H1 (cell line): Measurements from ENCODE around the gene FRY. TPM values are rescaled to one million over a fixed set of nuclear protein-coding genes. Genes with fewer than 3 reads are reported as not detected.

ENCODE experiments used
- CBX5 ChIP-seq: fragments of 300-800, 300-1000 bp; sonication (generic); IDR thresholded peaks from 2 replicates; pipeline ENCODE4 v1.7.1; 2016; ENCODE audit warnings: antibody characterized with exemption, low read length, low read depth
- CREB1 ChIP-seq: IDR thresholded peaks from 2 replicates; pipeline ENCODE4 v1.6.1; 2012; ENCODE audit warnings: inconsistent platforms
- GTF2F1 ChIP-seq: IDR thresholded peaks from 2 replicates; pipeline ENCODE4 v1.6.1; 2012; ENCODE audit warnings: low read depth, low read length, improper control_type of control experiment, borderline replicate concordance
- HDAC2 ChIP-seq, 2 experiments: fragments of 300-600 bp in 1 of 2; sonication (generic) in 1 of 2; IDR thresholded peaks; 2 replicates each; pipeline ENCODE4 v1.6.1; 2011 to 2012; ENCODE audit warnings: low read depth in 2 of 2, low read length in 2 of 2, mild to moderate bottlenecking in 2 of 2, moderate library complexity in 2 of 2, borderline replicate concordance in 1 of 2, inconsistent platforms in 1 of 2
- RNF2 ChIP-seq: fragments of 200-900, 300-1000 bp; sonication (generic); IDR thresholded peaks from 2 replicates; pipeline ENCODE4 v1.7.1; 2016; ENCODE audit warnings: borderline replicate concordance, low read depth, mild to moderate bottlenecking, antibody characterized with exemption, low read length; ENCODE audit not compliant: poor library complexity, severe bottlenecking; ENCODE audit errors: missing control alignments
- RXRA ChIP-seq: IDR thresholded peaks from 2 replicates; pipeline ENCODE4 v1.6.1; 2011; ENCODE audit warnings: low read depth, mild to moderate bottlenecking, low read length, moderate library complexity; ENCODE audit not compliant: insufficient read depth
- SAP30 ChIP-seq: fragments of 300-600 bp; sonication (generic); IDR thresholded peaks from 2 replicates; pipeline ENCODE4 v1.7.1; 2012; ENCODE audit warnings: low read length, moderate library complexity, mild to moderate bottlenecking, inconsistent platforms; ENCODE audit not compliant: insufficient read depth, insufficient replicate concordance
- SIN3A ChIP-seq, 2 experiments: IDR thresholded peaks in 1 of 2; conservative IDR thresholded peaks in 1 of 2; 2 replicates each; pipeline ENCODE4 v1.6.1; 2011 to 2012; ENCODE audit warnings: low read length in 2 of 2, improper control_type of control experiment in 1 of 2, low read depth in 1 of 2, mild to moderate bottlenecking in 1 of 2
- SUZ12 ChIP-seq: fragments of 200-600 bp; sonication (generic); IDR thresholded peaks from 2 replicates; pipeline ENCODE4 v1.6.1; 2012; ENCODE audit warnings: mild to moderate bottlenecking, inconsistent platforms, low read length, moderate library complexity, mixed read lengths
- YY1 ChIP-seq: IDR thresholded peaks from 2 replicates; pipeline ENCODE4 v1.6.1; 2011; ENCODE audit warnings: low read depth, mild to moderate bottlenecking, low read length
- polyA plus RNA-seq, 7 experiments: library from polyadenylated mRNA; depleted of rRNA in 3 of 7; stranded (reverse) in 5 of 7; unstranded in 2 of 7; fragments of >200 nt in 5 of 7; fragments of 200-250 nt in 2 of 7; gene quantifications; 1 replicate in 5 of 7; 2 replicates in 1 of 7; 4 replicates in 1 of 7; pipeline versions ENCODE4 v1.2.1 to v1.2.3, GENCODE V29; 2011 to 2013; ENCODE audit warnings: missing spikeins in 2 of 7, mixed read lengths in 2 of 7
- total RNA-seq: library from RNA; stranded (reverse); fragmentation: NEBNext Ultra II Directional; extraction: Animal tissue kit (Norgen Biotek cat#: 25700); gene quantifications from 2 replicates; pipeline ENCODE4 v1.2.1, GENCODE V29; 2021
- TF ChIP-seq, protein P1 (sequence below), 3 experiments: IDR thresholded peaks; 1 replicate in 2 of 3; 2 replicates in 1 of 3; pipeline versions ENCODE4 v1.5.1 to v1.6.1; 2011; ENCODE audit warnings: low read length in 3 of 3, mild to moderate bottlenecking in 3 of 3, inconsistent platforms in 2 of 3, low read depth in 1 of 3, moderate library complexity in 1 of 3; ENCODE audit not compliant: insufficient read depth in 1 of 3; ENCODE audit errors: control extremely low read depth in 1 of 3

FRY gene
- total and polyA plus RNA-seq, 2 of the 8 experiments (the other 6 are each of a cell fraction or from before 2014, with no cell fraction given) = 4.3 to 9.2 TPM

GRCh38 chr13:32025730-32026129 is 5.8 kb upstream of the FRY start (continued):
- TF ChIP-seq SUZ12 (no peak), CREB1 (no peak), SIN3A (conservative IDR thresholded peaks at IDR 0.05 in 1 of 2, IDR thresholded peaks at IDR 0.05 in 1 of 2; ENCODE audit: low read depth in 1 of 2, low read length in 2 of 2) (peak; percentile 92 to 94; a peak in 3 of 4 replicates), SAP30 (no peak), RNF2 (no peak), HDAC2 (IDR thresholded peaks at IDR 0.05; ENCODE audit: borderline replicate concordance in 1 of 2, low read depth in 2 of 2, low read length in 2 of 2) (peak in 1 of 2 experiments; percentile 90; a peak in 2 of 4 replicates), RXRA (no peak), CBX5 (no peak), GTF2F1 (no peak), YY1 (peak; percentile 55; the same call in 1 of the 2 replicates)
- TF ChIP-seq, protein P1, sequence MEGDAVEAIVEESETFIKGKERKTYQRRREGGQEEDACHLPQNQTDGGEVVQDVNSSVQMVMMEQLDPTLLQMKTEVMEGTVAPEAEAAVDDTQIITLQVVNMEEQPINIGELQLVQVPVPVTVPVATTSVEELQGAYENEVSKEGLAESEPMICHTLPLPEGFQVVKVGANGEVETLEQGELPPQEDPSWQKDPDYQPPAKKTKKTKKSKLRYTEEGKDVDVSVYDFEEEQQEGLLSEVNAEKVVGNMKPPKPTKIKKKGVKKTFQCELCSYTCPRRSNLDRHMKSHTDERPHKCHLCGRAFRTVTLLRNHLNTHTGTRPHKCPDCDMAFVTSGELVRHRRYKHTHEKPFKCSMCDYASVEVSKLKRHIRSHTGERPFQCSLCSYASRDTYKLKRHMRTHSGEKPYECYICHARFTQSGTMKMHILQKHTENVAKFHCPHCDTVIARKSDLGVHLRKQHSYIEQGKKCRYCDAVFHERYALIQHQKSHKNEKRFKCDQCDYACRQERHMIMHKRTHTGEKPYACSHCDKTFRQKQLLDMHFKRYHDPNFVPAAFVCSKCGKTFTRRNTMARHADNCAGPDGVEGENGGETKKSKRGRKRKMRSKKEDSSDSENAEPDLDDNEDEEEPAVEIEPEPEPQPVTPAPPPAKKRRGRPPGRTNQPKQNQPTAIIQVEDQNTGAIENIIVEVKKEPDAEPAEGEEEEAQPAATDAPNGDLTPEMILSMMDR (IDR thresholded peaks at IDR 0.05; ENCODE audit: control extremely low read depth in 1 of 3, insufficient read depth in 1 of 3, low read depth in 1 of 3, low read length in 3 of 3) = no peak
- TF ChIP-seq, all 59 proteins: peak for 6
